ENCODE results near the gene ZNF268.

The ZNF268 gene

GRCh38 chr12:133225527-133225926, 44.2 kb downstream of the ZNF268 start:
- Histone ChIP-seq H3K79me2 (ENCODE audit: control insufficient read depth, insufficient read depth, low read length, poor library complexity) (no peaks in the 10 kb centered on the region), H3K79me1 (ENCODE audit: low read length) (no peaks in the 10 kb centered on the region), H3K4me2 (ENCODE audit: low read length) (no peak overlapping the region), H3K4me1 (ENCODE audit: control insufficient read depth in 1 of 2, insufficient read depth in 2 of 2, low read length in 2 of 2) (no peaks in the 10 kb centered on the region), H2AK5ac (ENCODE audit: low read length) (no peak overlapping the region), H3K27me3 (ENCODE audit: insufficient read depth, low read length) (no peaks in the 10 kb centered on the region), H4K91ac (ENCODE audit: low read depth, low read length) (no peak overlapping the region), H3K9me3 (ENCODE audit: insufficient read depth, low read depth, low read length) (peaks cover 67% of the 10 kb centered on the region), H3K4ac (ENCODE audit: low read depth, low read length) (no peak overlapping the region), H3K23ac (ENCODE audit: low read length) (no peak overlapping the region), H2BK5ac (ENCODE audit: low read depth, low read length, poor library complexity) (no peak overlapping the region), H3K14ac (ENCODE audit: low read length) (no peak overlapping the region), H3K9ac (ENCODE audit: low read length) (no peak overlapping the region), H4K8ac (ENCODE audit: low read depth, low read length) (no peak overlapping the region), H3K18ac (ENCODE audit: low read length) (no peak overlapping the region), H2BK12ac (ENCODE audit: low read length) (no peak overlapping the region), H3K27ac (ENCODE audit: low read depth, low read length) (no peak overlapping the region), H2BK120ac (ENCODE audit: insufficient read depth, low read length, poor library complexity) (no peak overlapping the region), H3K36me3 (ENCODE audit: control insufficient read depth in 1 of 2, insufficient read depth in 2 of 2, low read length in 2 of 2) (no peaks in the 10 kb centered on the region), H2AFZ (ENCODE audit: insufficient read depth, low read length, poor library complexity) (no peak overlapping the region), H3K4me3 (ENCODE audit: low read depth, low read length) (no peak overlapping the region), H4K12ac (ENCODE audit: low read depth, low read length) (no peak overlapping the region)
- no CpG with 5 or more reads among the region's 4 CpGs for WGBS (ENCODE audit: extremely low coverage, insufficient coverage, insufficient read length)
- no peak for DNase-seq

DNA sequence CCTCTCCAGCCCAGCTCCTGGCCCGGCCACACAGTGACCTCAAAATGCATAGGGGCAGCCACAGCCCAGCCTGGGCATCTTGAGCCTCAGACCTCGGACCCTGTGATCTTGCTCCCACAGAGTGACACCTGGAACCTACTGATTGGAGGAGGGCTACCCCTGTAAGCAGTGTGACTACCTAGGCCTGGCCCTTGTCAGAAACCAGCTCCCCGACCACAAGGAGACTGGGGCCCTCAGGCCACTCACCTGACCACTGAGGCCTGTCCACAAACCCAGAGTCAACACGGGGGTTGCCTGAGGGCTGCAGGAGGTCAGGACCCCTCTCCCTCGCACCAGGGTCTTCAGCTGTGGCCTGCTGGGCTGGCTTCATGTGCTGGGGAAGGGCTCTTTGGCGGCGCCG, 45.4 kb downstream of the ZNF268 start:
- no peak overlapping the region for H4K91ac ChIP-seq (ENCODE audit: low read depth, low read length)
- no peaks in the 10 kb centered on the region for H3K36me3 ChIP-seq (ENCODE audit: control insufficient read depth in 1 of 2, insufficient read depth in 2 of 2, low read length in 2 of 2)
- H3K79me1 ChIP-seq (ENCODE audit: low read length), result no peaks in the 10 kb centered on the region
- H3K79me2 ChIP-seq (ENCODE audit: control insufficient read depth, insufficient read depth, low read length, poor library complexity), result no peaks in the 10 kb centered on the region
- no peaks in the 10 kb centered on the region for H3K4me1 ChIP-seq (ENCODE audit: control insufficient read depth in 1 of 2, insufficient read depth in 2 of 2, low read length in 2 of 2)
- DNase-seq, result no peak
- no peak overlapping the region for H2BK12ac ChIP-seq (ENCODE audit: low read length)
- no peak overlapping the region for H3K4me3 ChIP-seq (ENCODE audit: low read depth, low read length)
- no peak overlapping the region for H3K14ac ChIP-seq (ENCODE audit: low read length)
- H3K27ac ChIP-seq (ENCODE audit: low read depth, low read length), result no peak overlapping the region
- H3K9me3 ChIP-seq (ENCODE audit: insufficient read depth, low read depth, low read length), result peaks cover 68% of the 10 kb centered on the region
- no peak overlapping the region for H3K18ac ChIP-seq (ENCODE audit: low read length)
- H2BK5ac ChIP-seq (ENCODE audit: low read depth, low read length, poor library complexity), result no peak overlapping the region
- no peak overlapping the region for H3K4ac ChIP-seq (ENCODE audit: low read depth, low read length)
- no peak overlapping the region for H3K4me2 ChIP-seq (ENCODE audit: low read length)
- WGBS (ENCODE audit: extremely low coverage, insufficient coverage, insufficient read length), result no CpG with 5 or more reads among the region's 8 CpGs
- no peak overlapping the region for H4K8ac ChIP-seq (ENCODE audit: low read depth, low read length)
- H2BK120ac ChIP-seq (ENCODE audit: insufficient read depth, low read length, poor library complexity), result no peak overlapping the region
- H3K23ac ChIP-seq (ENCODE audit: low read length), result no peak overlapping the region
- no peaks in the 10 kb centered on the region for H3K27me3 ChIP-seq (ENCODE audit: insufficient read depth, low read length)
- H2AFZ ChIP-seq (ENCODE audit: insufficient read depth, low read length, poor library complexity), result no peak overlapping the region
- no peak overlapping the region for H2AK5ac ChIP-seq (ENCODE audit: low read length)
- H3K9ac ChIP-seq (ENCODE audit: low read length), result no peak overlapping the region
- H4K12ac ChIP-seq (ENCODE audit: low read depth, low read length), result no peak overlapping the region

GRCh38 chr12:133227281-133227852, 46.1 kb downstream of the ZNF268 start:
- WGBS (ENCODE audit: extremely low coverage, insufficient coverage, insufficient read length), result no CpG with 5 or more reads among the region's 7 CpGs
- Histone ChIP-seq H3K4me2 (ENCODE audit: low read length) (no peak overlapping the region), H3K79me1 (ENCODE audit: low read length) (no peaks in the 10 kb centered on the region)

GRCh38 chr12:133231001-133231400, 49.7 kb downstream of the ZNF268 start:
- no peaks in the 10 kb centered on the region for H3K36me3 ChIP-seq (ENCODE audit: control insufficient read depth in 1 of 2, insufficient read depth in 2 of 2, low read length in 2 of 2)
- H4K91ac ChIP-seq (ENCODE audit: low read depth, low read length), result no peak overlapping the region
- no CpG with 5 or more reads among the region's 3 CpGs for WGBS (ENCODE audit: extremely low coverage, insufficient coverage, insufficient read length)
- H2BK120ac ChIP-seq (ENCODE audit: insufficient read depth, low read length, poor library complexity), result no peak overlapping the region
- H3K4me1 ChIP-seq (ENCODE audit: control insufficient read depth in 1 of 2, insufficient read depth in 2 of 2, low read length in 2 of 2), result no peaks in the 10 kb centered on the region
- no peak overlapping the region for H3K9ac ChIP-seq (ENCODE audit: low read length)
- no peaks in the 10 kb centered on the region for H3K79me2 ChIP-seq (ENCODE audit: control insufficient read depth, insufficient read depth, low read length, poor library complexity)
- H2AFZ ChIP-seq (ENCODE audit: insufficient read depth, low read length, poor library complexity), result no peak overlapping the region
- H2BK5ac ChIP-seq (ENCODE audit: low read depth, low read length, poor library complexity), result no peak overlapping the region
- no peak overlapping the region for H3K27ac ChIP-seq (ENCODE audit: low read depth, low read length)
- no peak overlapping the region for H2BK12ac ChIP-seq (ENCODE audit: low read length)
- H3K27me3 ChIP-seq (ENCODE audit: insufficient read depth, low read length), result no peaks in the 10 kb centered on the region
- no peak overlapping the region for H4K8ac ChIP-seq (ENCODE audit: low read depth, low read length)
- H3K79me1 ChIP-seq (ENCODE audit: low read length), result no peaks in the 10 kb centered on the region
- H3K18ac ChIP-seq (ENCODE audit: low read length), result no peak overlapping the region
- H3K14ac ChIP-seq (ENCODE audit: low read length), result no peak overlapping the region
- H3K23ac ChIP-seq (ENCODE audit: low read length), result no peak overlapping the region
- no peak overlapping the region for H3K4ac ChIP-seq (ENCODE audit: low read depth, low read length)
- H2AK5ac ChIP-seq (ENCODE audit: low read length), result no peak overlapping the region
- H4K12ac ChIP-seq (ENCODE audit: low read depth, low read length), result no peak overlapping the region
- DNase-seq, result no peak
- H3K9me3 ChIP-seq (ENCODE audit: insufficient read depth, low read depth, low read length), result peaks cover 89% of the 10 kb centered on the region
- H3K4me3 ChIP-seq (ENCODE audit: low read depth, low read length), result no peak overlapping the region
- no peak overlapping the region for H3K4me2 ChIP-seq (ENCODE audit: low read length)

More at GRCh38 chr12:133227281-133227852, 46.1 kb downstream of the ZNF268 start:
- no peak overlapping the region for H3K18ac ChIP-seq (ENCODE audit: low read length)
- H2BK120ac ChIP-seq (ENCODE audit: insufficient read depth, low read length, poor library complexity), result no peak overlapping the region
- H3K9me3 ChIP-seq (ENCODE audit: insufficient read depth, low read depth, low read length), result peaks cover 68% of the 10 kb centered on the region
- H3K79me2 ChIP-seq (ENCODE audit: control insufficient read depth, insufficient read depth, low read length, poor library complexity), result no peaks in the 10 kb centered on the region
- no peak for DNase-seq
- H2AK5ac ChIP-seq (ENCODE audit: low read length), result no peak overlapping the region
- H4K12ac ChIP-seq (ENCODE audit: low read depth, low read length), result no peak overlapping the region
- no peaks in the 10 kb centered on the region for H3K4me1 ChIP-seq (ENCODE audit: control insufficient read depth in 1 of 2, insufficient read depth in 2 of 2, low read length in 2 of 2)
- H2BK5ac ChIP-seq (ENCODE audit: low read depth, low read length, poor library complexity), result no peak overlapping the region
- no peak overlapping the region for H2BK12ac ChIP-seq (ENCODE audit: low read length)
- H3K27me3 ChIP-seq (ENCODE audit: insufficient read depth, low read length), result no peaks in the 10 kb centered on the region
- H2AFZ ChIP-seq (ENCODE audit: insufficient read depth, low read length, poor library complexity), result no peak overlapping the region
- H3K14ac ChIP-seq (ENCODE audit: low read length), result no peak overlapping the region
- no peak overlapping the region for H3K4me3 ChIP-seq (ENCODE audit: low read depth, low read length)
- H3K9ac ChIP-seq (ENCODE audit: low read length), result no peak overlapping the region
- no peak overlapping the region for H3K4ac ChIP-seq (ENCODE audit: low read depth, low read length)
- H4K91ac ChIP-seq (ENCODE audit: low read depth, low read length), result no peak overlapping the region
- no peak overlapping the region for H3K27ac ChIP-seq (ENCODE audit: low read depth, low read length)
- no peak overlapping the region for H3K23ac ChIP-seq (ENCODE audit: low read length)
- no peak overlapping the region for H4K8ac ChIP-seq (ENCODE audit: low read depth, low read length)
- H3K36me3 ChIP-seq (ENCODE audit: control insufficient read depth in 1 of 2, insufficient read depth in 2 of 2, low read length in 2 of 2), result no peaks in the 10 kb centered on the region
